GM18861 (cell line): ENCODE measurements around the gene HYOU1.
"Not testable (repeated sequence)": the region's sequence is repeated elsewhere in the genome, so short reads cannot be mapped to it uniquely, and the experiment has no call there.

Experiments
- ATAC-seq: cut with Tn5 transposase; IDR thresholded peaks from one replicate; pipeline ENCODE4 v1.9.1; 2021; ENCODE audit not compliant: unreplicated experiment

The HYOU1 gene

GRCh38 chr11:119057000-119057769 is at the start of gene HYOU1:
Gene HYOU1, minus strand, starts transcription at chr11:119057205. Its CDS starts 1,045 bp downstream, at chr11:119056160.
- ATAC-seq, result peak; percentile 83

GRCh38 chr11:119103793-119104192 is 46.8 kb upstream of the HYOU1 start:
- no peak for ATAC-seq

GRCh38 chr11:119103161-119103664 is 46.2 kb upstream of the HYOU1 start:
- ATAC-seq, result not testable (repeated sequence)

GRCh38 chr11:119101759-119102423 is 44.9 kb upstream of the HYOU1 start, which contains the start of gene DPAGT1:
Gene DPAGT1, minus strand, starts transcription at chr11:119101853. Its CDS starts 198 bp downstream, at chr11:119101655.
- ATAC-seq, result peak; percentile 63

GRCh38 chr11:119100994-119101758 is 44.2 kb upstream of the HYOU1 start:
- peak; percentile 7 for ATAC-seq

GRCh38 chr11:119100246-119100970 is 43.4 kb upstream of the HYOU1 start:
- ATAC-seq, result no peak

- ATAC-seq, result no peak
These were observed 42.7 kb upstream of the HYOU1 start for GRCh38 chr11:119099711-119100110.

- ATAC-seq, result peak; percentile 70
These were observed 38.3 kb upstream of the HYOU1 start for GRCh38 chr11:119095066-119095880.

GRCh38 chr11:119094816-119095065 is 37.7 kb upstream of the HYOU1 start:
- peak; percentile 30 for ATAC-seq

- ATAC-seq, result no peak
These were observed 37.2 kb upstream of the HYOU1 start for GRCh38 chr11:119093942-119094815.

- no peak for ATAC-seq
These were observed 36.2 kb upstream of the HYOU1 start for GRCh38 chr11:119092880-119093842.

GRCh38 chr11:119091966-119092879 is 35.2 kb upstream of the HYOU1 start:
- no peak for ATAC-seq

- ATAC-seq, result no peak
These were observed 34.2 kb upstream of the HYOU1 start for GRCh38 chr11:119091178-119091577.

GRCh38 chr11:119089319-119089718 is 32.3 kb upstream of the HYOU1 start:
- no peak for ATAC-seq

- ATAC-seq, result no peak
These were observed 31.4 kb upstream of the HYOU1 start for GRCh38 chr11:119088406-119088805.

GRCh38 chr11:119087747-119088241 is 30.8 kb upstream of the HYOU1 start:
- ATAC-seq, result no peak

- no peak for ATAC-seq
These were observed 30.1 kb upstream of the HYOU1 start for GRCh38 chr11:119087123-119087522.
